Prostate gland (tissue), 2 donors: ENCODE measurements around the gene SYT13. TPM values are rescaled to one million over a fixed set of nuclear protein-coding genes. Genes with fewer than 3 reads are reported as not detected.

Source experiments
- DNase-seq: peaks from one replicate; pipeline ENCODE4 v3.0.0-alpha.2; 2019; ENCODE audit warnings: low spot score
- H3K27ac ChIP-seq, 2 donors: fragments of 200-600 bp; sonication (generic); 2 replicates each; pipeline ENCODE4 v1.5.1; 2017 to 2019
- H3K27me3 ChIP-seq: fragments of 200-600 bp; sonication (generic); replicated peaks from 2 replicates; pipeline ENCODE4 v1.5.1; 2019; ENCODE audit not compliant: insufficient read depth
- H3K36me3 ChIP-seq, 2 donors: fragments of 200-600 bp; sonication (generic); 1 replicate in 1 of 2; 2 replicates in 1 of 2; pipeline versions ENCODE4 v1.5.1 to v1.8.1; 2017 to 2019
- H3K4me1 ChIP-seq: fragments of 200-600 bp; sonication (generic); replicated peaks from 2 replicates; pipeline ENCODE4 v1.5.1; 2019
- H3K4me3 ChIP-seq, 2 donors: fragments of 200-600 bp; sonication (generic); 2 replicates each; pipeline ENCODE4 v1.5.1; 2017 to 2019
- H3K9me3 ChIP-seq: fragments of 200-600 bp; sonication (generic); 2 replicates; pipeline ENCODE4 v1.5.1; 2017
- CTCF ChIP-seq, 4 experiments: fragments of 200-600 bp in 2 of 4; fragments of 450-650 bp in 2 of 4; sonication (generic) in 2 of 4; IDR thresholded peaks; 1 replicate in 3 of 4; 2 replicates in 1 of 4; pipeline ENCODE4 v1.5.1; 2016 to 2019; ENCODE audit warnings: antibody characterized with exemption in 4 of 4, mild to moderate bottlenecking in 2 of 4, moderate library complexity in 2 of 4
- POLR2A ChIP-seq: fragments of 450-650 bp; IDR thresholded peaks from one replicate; pipeline ENCODE4 v1.6.1; 2016; ENCODE audit warnings: antibody characterized with exemption, mild to moderate bottlenecking
- POLR2AphosphoS5 ChIP-seq: sonication (generic); formaldehyde crosslinking; IDR thresholded peaks from one replicate; pipeline ENCODE4 v1.6.1; 2017; ENCODE audit warnings: antibody characterized with exemption
- WGBS: methylation state at CpG from one replicate; pipeline ENCODE4 v1.1.5; 2018; 5-methylcytosine and 5-hydroxymethylcytosine counted together
- intact Hi-C: fragments of 100-400 bp; cut with DNase I; formaldehyde crosslinking; loops from one replicate; pipeline ENCODE4 v1.14.2; 2022
- total RNA-seq, 2 donors: library from RNA; depleted of rRNA; stranded (reverse); fragments of >200 nt; gene quantifications; one replicate each; pipeline ENCODE4 v1.1.0, GENCODE V29; 2016

The SYT13 gene
- total RNA-seq, 2 donors from 2014 or later = 0.80 to 4.8 TPM

GRCh38 chr11:45238724-45239123 lies 47.4 kb downstream of the SYT13 start:
- Histone ChIP-seq H3K4me3 (no peak overlapping the region), H3K9me3 (no peaks in the 10 kb centered on the region), H3K27me3 (no peaks in the 10 kb centered on the region), H3K4me1 (no peaks in the 10 kb centered on the region), H3K27ac (no peak overlapping the region), H3K36me3 (no peaks in the 10 kb centered on the region)
- no peak for DNase-seq
- TF ChIP-seq CTCF (IDR thresholded peaks at IDR 0.05) (no peak), POLR2A (no peak), POLR2AphosphoS5 (no peak)
- intact Hi-C loops = loop anchor here (5.0 to 10.0 kb wide), 2 partner anchors 49 to 124 kb away; partner anchors contain the start of gene SYT13
- WGBS = 70% methylated on average over 3 of the region's 3 CpGs

GRCh38 chr11:45237711-45238315 lies 48.3 kb downstream of the SYT13 start:
- no peaks in the 10 kb centered on the region for H3K4me1 ChIP-seq
- H3K36me3 ChIP-seq = no peaks in the 10 kb centered on the region
- no peak for DNase-seq
- intact Hi-C loops = loop anchor here (5.0 to 10.0 kb wide), 2 partner anchors 49 to 123 kb away; partner anchors contain the start of gene SYT13
- TF ChIP-seq CTCF (IDR thresholded peaks at IDR 0.05) = no peak
- TF ChIP-seq POLR2AphosphoS5 = no peak
- TF ChIP-seq POLR2A = no peak
- H3K9me3 ChIP-seq = no peaks in the 10 kb centered on the region
- H3K4me3 ChIP-seq = no peak overlapping the region
- no peaks in the 10 kb centered on the region for H3K27me3 ChIP-seq
- H3K27ac ChIP-seq = no peak overlapping the region
- WGBS = 33% methylated on average over 4 of the region's 4 CpGs

GRCh38 chr11:45234306-45235006 lies 51.7 kb downstream of the SYT13 start:
- Histone ChIP-seq H3K27me3 (no peaks in the 10 kb centered on the region), H3K27ac (no peak overlapping the region), H3K4me1 (no peaks in the 10 kb centered on the region), H3K36me3 (no peaks in the 10 kb centered on the region), H3K4me3 (no peak overlapping the region), H3K9me3 (no peaks in the 10 kb centered on the region)
- intact Hi-C loops = loop anchor here (5.0 to 10.0 kb wide), 2 partner anchors 53 to 120 kb away; partner anchors contain the start of gene SYT13
- 96% methylated on average over 13 of the region's 15 CpGs for WGBS
- TF ChIP-seq POLR2AphosphoS5 (no peak), CTCF (IDR thresholded peaks at IDR 0.05) (no peak), POLR2A (no peak)
- no peak for DNase-seq

- no peak for DNase-seq
- Histone ChIP-seq H3K27me3 (no peaks in the 10 kb centered on the region), H3K4me1 (no peaks in the 10 kb centered on the region), H3K4me3 (no peak overlapping the region), H3K36me3 (no peaks in the 10 kb centered on the region), H3K27ac (no peak overlapping the region), H3K9me3 (no peaks in the 10 kb centered on the region)
- WGBS = 74% methylated on average over 14 of the region's 14 CpGs
- TF ChIP-seq CTCF (IDR thresholded peaks at IDR 0.05) (no peak), POLR2AphosphoS5 (no peak), POLR2A (no peak)
- intact Hi-C loops = loop anchor here (10.0 kb wide), 1 partner anchor 119 kb away; no protein-coding TSS in a partner anchor
Observed at GRCh38 chr11:45233804-45234170, 52.4 kb downstream of the SYT13 start.
